ENCODE data around the gene WDFY3.

Gene WDFY3

GRCh38 chr4:84800256-84800655 lies 166.2 kb downstream of the WDFY3 start:
- no peak overlapping the region for H3K27ac ChIP-seq (ENCODE audit: low read length)
- no peaks in the 10 kb centered on the region for H3K9me3 ChIP-seq (ENCODE audit: control insufficient read depth in 2 of 2, low read length in 2 of 2)
- H3K4me3 ChIP-seq (ENCODE audit: low read length in 2 of 2) = no peak overlapping the region
- H3K36me3 ChIP-seq (ENCODE audit: control insufficient read depth in 2 of 2, insufficient read depth in 2 of 2, low read length in 2 of 2) = peaks cover 10 to 15% of the 10 kb centered on the region in 2 donors
- H3K27me3 ChIP-seq (ENCODE audit: control insufficient read depth in 1 of 2, insufficient read depth in 2 of 2, low read length in 2 of 2) = no peaks in the 10 kb centered on the region
- no peak overlapping the region for H3K9ac ChIP-seq (ENCODE audit: low read length in 2 of 2)
- H3K4me1 ChIP-seq (ENCODE audit: control insufficient read depth, insufficient read depth, low read length) = no peaks in the 10 kb centered on the region

DNA sequence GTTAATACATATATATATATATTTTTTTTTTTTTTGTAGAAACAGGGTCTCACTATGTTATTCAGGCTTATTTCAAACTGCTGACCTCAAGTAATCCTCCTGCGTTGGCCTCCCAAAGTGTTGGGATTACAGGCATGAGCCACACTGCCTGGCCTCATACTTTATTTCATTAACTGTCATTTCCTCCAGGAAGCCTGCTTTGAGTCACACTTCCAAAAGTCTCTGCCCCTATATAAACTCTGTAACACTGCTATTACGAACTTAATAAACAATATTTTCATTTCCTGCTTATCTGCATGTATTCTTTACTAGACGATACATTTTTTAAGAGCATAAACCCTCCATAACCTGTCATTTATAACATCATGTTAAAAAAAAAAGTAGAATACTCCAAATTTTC lies 167.2 kb downstream of the WDFY3 start:
- Histone ChIP-seq H3K9ac (ENCODE audit: low read length in 2 of 2) (no peak overlapping the region), H3K27ac (ENCODE audit: low read length) (no peak overlapping the region), H3K9me3 (ENCODE audit: control insufficient read depth in 2 of 2, low read length in 2 of 2) (no peaks in the 10 kb centered on the region), H3K4me3 (ENCODE audit: low read length in 2 of 2) (no peak overlapping the region), H3K27me3 (ENCODE audit: control insufficient read depth in 1 of 2, insufficient read depth in 2 of 2, low read length in 2 of 2) (no peaks in the 10 kb centered on the region), H3K4me1 (ENCODE audit: control insufficient read depth, insufficient read depth, low read length) (no peaks in the 10 kb centered on the region), H3K36me3 (ENCODE audit: control insufficient read depth in 2 of 2, insufficient read depth in 2 of 2, low read length in 2 of 2) (peaks cover 10 to 20% of the 10 kb centered on the region in 2 donors)

GRCh38 chr4:84796394-84796793 lies 170.1 kb downstream of the WDFY3 start:
- H3K27ac ChIP-seq (ENCODE audit: low read length) = no peak overlapping the region
- H3K4me3 ChIP-seq (ENCODE audit: low read length in 2 of 2) = no peak overlapping the region
- H3K9me3 ChIP-seq (ENCODE audit: control insufficient read depth in 2 of 2, low read length in 2 of 2) = no peaks in the 10 kb centered on the region
- H3K9ac ChIP-seq (ENCODE audit: low read length in 2 of 2) = no peak overlapping the region
- no peaks in the 10 kb centered on the region for H3K4me1 ChIP-seq (ENCODE audit: control insufficient read depth, insufficient read depth, low read length)
- no peaks in the 10 kb centered on the region for H3K27me3 ChIP-seq (ENCODE audit: control insufficient read depth in 1 of 2, insufficient read depth in 2 of 2, low read length in 2 of 2)
- H3K36me3 ChIP-seq (ENCODE audit: control insufficient read depth in 2 of 2, insufficient read depth in 2 of 2, low read length in 2 of 2) = peaks cover 9 to 19% of the 10 kb centered on the region in 2 donors

DNA sequence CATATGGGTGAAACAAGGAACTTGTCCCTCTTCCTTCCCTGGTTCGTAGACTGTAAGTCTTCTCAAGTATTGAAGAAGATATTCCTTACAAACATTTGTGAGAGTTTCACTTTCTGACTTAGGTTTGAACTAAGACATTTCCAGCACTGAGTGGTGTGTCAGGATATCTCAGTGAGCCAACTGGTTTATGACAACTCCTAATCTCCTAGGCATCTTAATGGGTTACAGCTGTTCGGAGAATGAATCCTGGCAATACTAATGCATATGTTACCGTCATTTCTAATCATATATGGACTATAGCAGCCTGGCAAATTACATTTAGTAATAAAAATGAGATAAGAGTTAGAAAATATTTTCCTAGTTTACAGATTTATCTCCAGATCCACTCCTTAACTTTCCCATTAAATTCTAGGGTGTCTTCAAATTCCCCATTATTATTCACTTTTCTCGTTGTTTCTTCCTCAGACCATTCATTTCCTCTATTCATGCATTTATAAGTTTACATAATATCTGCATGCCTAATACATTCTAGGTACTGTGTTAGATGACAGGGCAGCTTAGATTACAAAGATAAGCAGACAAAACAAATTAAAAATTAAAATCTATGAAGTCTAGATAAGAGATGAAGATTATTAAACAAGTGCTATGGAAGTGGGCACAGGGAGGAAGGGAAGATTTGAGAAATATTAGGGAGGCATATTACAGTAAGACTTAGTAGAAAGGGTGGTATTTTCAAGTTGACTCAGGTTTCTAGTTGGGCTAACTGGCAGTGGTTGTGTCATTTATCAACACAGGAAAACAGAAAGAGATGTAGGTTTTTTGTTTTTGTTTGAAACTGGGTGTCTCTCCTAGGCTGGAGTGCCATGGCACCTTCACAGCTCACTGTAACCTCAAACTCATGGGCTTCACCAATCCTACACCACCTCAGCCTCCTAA lies 173.9 kb downstream of the WDFY3 start:
- Histone ChIP-seq H3K9me3 (ENCODE audit: control insufficient read depth in 2 of 2, low read length in 2 of 2) (no peaks in the 10 kb centered on the region), H3K4me3 (ENCODE audit: low read length in 2 of 2) (no peak overlapping the region), H3K9ac (ENCODE audit: low read length in 2 of 2) (no peak overlapping the region), H3K27me3 (ENCODE audit: control insufficient read depth in 1 of 2, insufficient read depth in 2 of 2, low read length in 2 of 2) (no peaks in the 10 kb centered on the region), H3K27ac (ENCODE audit: low read length) (no peak overlapping the region), H3K36me3 (ENCODE audit: control insufficient read depth in 2 of 2, insufficient read depth in 2 of 2, low read length in 2 of 2) (peaks cover 7 to 16% of the 10 kb centered on the region in 2 donors), H3K4me1 (ENCODE audit: control insufficient read depth, insufficient read depth, low read length) (no peaks in the 10 kb centered on the region)

GRCh38 chr4:84790769-84791565 lies 175.5 kb downstream of the WDFY3 start:
- Histone ChIP-seq H3K9me3 (ENCODE audit: control insufficient read depth in 2 of 2, low read length in 2 of 2) (no peaks in the 10 kb centered on the region), H3K27ac (ENCODE audit: low read length) (no peak overlapping the region), H3K27me3 (ENCODE audit: control insufficient read depth in 1 of 2, insufficient read depth in 2 of 2, low read length in 2 of 2) (no peaks in the 10 kb centered on the region), H3K4me1 (ENCODE audit: control insufficient read depth, insufficient read depth, low read length) (no peaks in the 10 kb centered on the region), H3K9ac (ENCODE audit: low read length in 2 of 2) (no peak overlapping the region), H3K36me3 (ENCODE audit: control insufficient read depth in 2 of 2, insufficient read depth in 2 of 2, low read length in 2 of 2) (peaks cover 16 to 29% of the 10 kb centered on the region in 2 donors), H3K4me3 (ENCODE audit: low read length in 2 of 2) (no peak overlapping the region)

DNA sequence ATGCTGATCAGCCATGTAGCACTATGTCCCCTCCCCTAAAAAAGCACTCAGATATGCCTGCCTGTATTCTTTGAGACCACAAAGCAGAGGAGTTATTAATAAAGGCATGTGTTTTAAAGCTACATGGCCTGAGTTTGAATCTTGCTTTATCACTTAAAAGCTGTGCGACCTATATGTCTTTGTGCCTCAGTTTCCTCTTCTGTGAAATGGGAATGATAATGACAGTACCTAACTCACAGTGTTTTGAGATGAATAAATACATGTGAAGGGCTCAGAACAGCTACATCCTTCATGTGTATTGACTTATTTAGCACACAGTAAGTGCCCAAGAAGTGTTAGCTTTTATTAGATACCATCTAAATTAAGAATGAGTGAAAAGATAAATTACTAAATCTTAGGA lies 180.0 kb downstream of the WDFY3 start:
- Histone ChIP-seq H3K27ac (ENCODE audit: low read length) (no peak overlapping the region), H3K36me3 (ENCODE audit: control insufficient read depth in 2 of 2, insufficient read depth in 2 of 2, low read length in 2 of 2) (peaks cover 37 to 38% of the 10 kb centered on the region in 2 donors), H3K9ac (ENCODE audit: low read length in 2 of 2) (no peak overlapping the region), H3K4me1 (ENCODE audit: control insufficient read depth, insufficient read depth, low read length) (no peaks in the 10 kb centered on the region), H3K27me3 (ENCODE audit: control insufficient read depth in 1 of 2, insufficient read depth in 2 of 2, low read length in 2 of 2) (no peaks in the 10 kb centered on the region), H3K4me3 (ENCODE audit: low read length in 2 of 2) (no peak overlapping the region), H3K9me3 (ENCODE audit: control insufficient read depth in 2 of 2, low read length in 2 of 2) (no peaks in the 10 kb centered on the region)

GRCh38 chr4:84782517-84782916 lies 184.0 kb downstream of the WDFY3 start:
- Histone ChIP-seq H3K9ac (ENCODE audit: low read length in 2 of 2) (no peak overlapping the region), H3K9me3 (ENCODE audit: control insufficient read depth in 2 of 2, low read length in 2 of 2) (no peaks in the 10 kb centered on the region), H3K4me1 (ENCODE audit: control insufficient read depth, insufficient read depth, low read length) (no peaks in the 10 kb centered on the region), H3K27me3 (ENCODE audit: control insufficient read depth in 1 of 2, insufficient read depth in 2 of 2, low read length in 2 of 2) (no peaks in the 10 kb centered on the region), H3K4me3 (ENCODE audit: low read length in 2 of 2) (no peak overlapping the region), H3K36me3 (ENCODE audit: control insufficient read depth in 2 of 2, insufficient read depth in 2 of 2, low read length in 2 of 2) (peaks cover 36 to 42% of the 10 kb centered on the region in 2 donors), H3K27ac (ENCODE audit: low read length) (no peak overlapping the region)

GRCh38 chr4:84780719-84781118 lies 185.8 kb downstream of the WDFY3 start:
- no peaks in the 10 kb centered on the region for H3K9me3 ChIP-seq (ENCODE audit: control insufficient read depth in 2 of 2, low read length in 2 of 2)
- H3K27ac ChIP-seq (ENCODE audit: low read length) = no peak overlapping the region
- H3K36me3 ChIP-seq (ENCODE audit: control insufficient read depth in 2 of 2, insufficient read depth in 2 of 2, low read length in 2 of 2) = peaks cover 26 to 36% of the 10 kb centered on the region in 2 donors
- H3K4me3 ChIP-seq (ENCODE audit: low read length in 2 of 2) = no peak overlapping the region
- H3K9ac ChIP-seq (ENCODE audit: low read length in 2 of 2) = no peak overlapping the region
- H3K27me3 ChIP-seq (ENCODE audit: control insufficient read depth in 1 of 2, insufficient read depth in 2 of 2, low read length in 2 of 2) = no peaks in the 10 kb centered on the region
- no peaks in the 10 kb centered on the region for H3K4me1 ChIP-seq (ENCODE audit: control insufficient read depth, insufficient read depth, low read length)

GRCh38 chr4:84778041-84778440 lies 188.4 kb downstream of the WDFY3 start:
- H3K27me3 ChIP-seq (ENCODE audit: control insufficient read depth in 1 of 2, insufficient read depth in 2 of 2, low read length in 2 of 2) = no peaks in the 10 kb centered on the region
- no peak overlapping the region for H3K4me3 ChIP-seq (ENCODE audit: low read length in 2 of 2)
- H3K36me3 ChIP-seq (ENCODE audit: control insufficient read depth in 2 of 2, insufficient read depth in 2 of 2, low read length in 2 of 2) = peaks cover 15 to 37% of the 10 kb centered on the region in 2 donors
- H3K9ac ChIP-seq (ENCODE audit: low read length in 2 of 2) = no peak overlapping the region
- H3K9me3 ChIP-seq (ENCODE audit: control insufficient read depth in 2 of 2, low read length in 2 of 2) = no peaks in the 10 kb centered on the region
- no peak overlapping the region for H3K27ac ChIP-seq (ENCODE audit: low read length)
- H3K4me1 ChIP-seq (ENCODE audit: control insufficient read depth, insufficient read depth, low read length) = no peaks in the 10 kb centered on the region

GRCh38 chr4:84767168-84767567 lies 199.3 kb downstream of the WDFY3 start:
- Histone ChIP-seq H3K27me3 (ENCODE audit: control insufficient read depth in 1 of 2, insufficient read depth in 2 of 2, low read length in 2 of 2) (no peaks in the 10 kb centered on the region), H3K4me3 (ENCODE audit: low read length in 2 of 2) (no peak overlapping the region), H3K27ac (ENCODE audit: low read length) (no peak overlapping the region), H3K9ac (ENCODE audit: low read length in 2 of 2) (no peak overlapping the region), H3K9me3 (ENCODE audit: control insufficient read depth in 2 of 2, low read length in 2 of 2) (no peaks in the 10 kb centered on the region), H3K36me3 (ENCODE audit: control insufficient read depth in 2 of 2, insufficient read depth in 2 of 2, low read length in 2 of 2) (peaks cover 0 to 3% of the 10 kb centered on the region in 2 donors), H3K4me1 (ENCODE audit: control insufficient read depth, insufficient read depth, low read length) (no peaks in the 10 kb centered on the region)

Measured in stomach smooth muscle (tissue), 2 donors.